DMS53 (cell line): ENCODE data around the gene FANCE.

Experiments used
- DNase-seq: peaks from one replicate; lab custom pipeline; 2025; lab: John Stamatoyannopoulos, UW

Gene FANCE

GRCh38 chr6:35486005-35486925 lies 34.1 kb downstream of the FANCE start:
- peak; percentile 24 for DNase-seq

DNA sequence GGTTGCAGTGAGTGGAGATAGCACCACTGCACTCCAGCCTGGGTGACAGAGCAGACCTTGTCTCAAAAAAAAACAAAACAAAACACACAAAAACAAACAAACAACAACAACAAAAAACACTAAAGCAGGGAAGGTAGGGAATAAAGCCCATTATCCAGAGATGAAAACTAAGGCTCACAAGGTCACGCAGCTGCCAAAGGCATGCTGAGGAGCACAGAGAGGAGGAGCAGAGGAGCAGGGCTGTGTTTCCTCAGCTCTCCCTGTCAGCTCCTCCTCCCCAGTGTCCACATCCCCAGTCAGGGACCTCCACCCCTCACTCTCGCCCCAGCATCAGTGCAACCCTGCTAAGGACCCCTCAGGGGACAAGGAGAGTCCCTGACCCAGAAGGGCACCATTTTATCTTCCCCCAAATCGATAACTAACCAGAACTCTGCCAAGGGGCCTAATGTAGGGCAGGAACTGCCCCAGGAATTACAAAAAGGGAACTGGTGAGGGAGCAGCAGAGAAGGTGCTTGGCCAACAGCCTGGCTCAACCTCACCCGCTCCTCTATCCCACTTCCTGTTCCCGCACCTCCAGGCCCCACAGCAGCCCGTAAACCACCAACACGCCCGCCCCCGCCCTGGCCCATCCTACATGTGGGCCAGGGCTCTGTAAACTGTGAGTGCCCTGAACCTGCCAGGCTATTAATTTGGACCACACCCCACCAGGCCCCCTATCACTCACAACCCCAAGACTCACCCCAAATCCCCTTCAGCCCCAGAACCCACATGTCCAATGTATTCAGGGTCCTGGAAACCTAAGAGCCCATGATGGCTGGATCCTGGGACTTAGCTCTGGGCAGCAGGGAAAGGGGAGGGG lies 35.7 kb downstream of the FANCE start:
- DNase-seq = no peak

DNA sequence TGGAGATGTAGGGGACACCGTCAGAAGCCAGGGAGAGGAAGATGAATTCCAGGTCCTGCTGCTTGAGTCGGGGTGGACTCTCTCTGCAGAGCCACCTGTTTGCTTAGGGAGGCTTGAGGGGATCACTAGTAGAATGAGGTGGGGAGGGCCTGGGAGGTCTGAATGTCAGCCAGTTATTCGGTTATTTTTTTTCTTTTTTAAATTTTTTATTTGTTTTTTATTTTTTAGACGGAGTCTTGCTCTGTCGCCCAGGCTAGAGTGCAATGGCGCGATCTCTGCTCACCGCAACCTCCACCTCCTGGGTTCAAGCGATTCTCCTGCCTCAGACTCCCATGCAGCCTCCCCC lies 36.4 kb downstream of the FANCE start:
- DNase-seq = no peak

DNA sequence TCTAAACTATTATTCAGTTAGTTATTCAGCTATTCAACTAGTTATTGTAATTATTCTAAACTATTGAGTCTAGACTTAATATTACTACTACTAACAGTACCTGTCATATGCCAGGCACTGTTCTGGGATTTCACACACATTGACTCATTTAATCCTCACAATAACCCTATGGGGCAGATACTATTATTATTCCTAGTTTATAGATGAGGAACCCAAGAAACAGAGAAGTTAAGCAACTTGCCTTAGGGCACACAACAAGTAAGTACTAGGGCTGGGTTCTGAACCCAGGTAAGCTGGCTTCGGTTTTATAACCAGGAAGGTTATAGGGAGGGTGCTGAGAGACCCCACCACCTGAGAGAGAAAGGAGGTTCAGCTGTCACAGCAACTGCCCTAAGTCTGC lies 36.9 kb downstream of the FANCE start:
- no peak for DNase-seq

- DNase-seq = no peak
Measured at GRCh38 chr6:35489995-35490791, 38.1 kb downstream of the FANCE start.

DNA sequence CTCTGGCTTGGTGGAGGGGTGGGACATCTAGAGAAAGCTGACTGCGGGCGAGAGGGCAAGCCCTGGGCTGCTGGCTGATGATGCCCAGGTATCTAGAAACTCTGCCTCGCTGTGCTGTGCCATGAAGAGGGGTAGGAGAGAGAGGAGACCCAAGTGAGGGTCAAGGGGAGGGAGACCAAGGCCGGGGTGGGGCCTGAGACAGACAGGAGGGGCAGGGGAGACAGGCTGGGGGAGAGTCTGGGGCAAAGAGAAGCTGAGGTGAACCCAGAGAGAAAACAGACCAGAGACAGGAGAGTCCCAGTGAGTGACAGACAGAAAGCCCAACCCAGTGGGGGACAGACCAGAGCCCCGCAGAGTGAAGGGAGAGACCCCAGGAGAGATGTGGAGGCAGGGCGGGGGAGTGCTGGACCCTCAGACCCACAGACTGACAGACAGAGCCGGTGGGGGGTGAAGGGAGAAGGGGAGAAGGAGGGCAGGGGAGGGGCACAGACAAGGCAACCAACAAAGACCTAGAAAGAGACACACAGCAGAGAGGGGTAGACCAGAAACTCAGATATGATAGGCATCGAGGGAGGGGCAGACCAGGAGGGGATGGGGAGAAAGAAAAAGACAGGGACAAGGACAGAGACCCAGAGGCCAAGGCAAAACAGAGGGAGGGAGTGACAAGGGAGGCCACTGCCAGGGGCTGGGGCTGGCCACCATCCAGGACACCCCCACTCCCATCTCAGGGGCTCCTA lies 38.9 kb downstream of the FANCE start:
- DNase-seq = no peak

DNA sequence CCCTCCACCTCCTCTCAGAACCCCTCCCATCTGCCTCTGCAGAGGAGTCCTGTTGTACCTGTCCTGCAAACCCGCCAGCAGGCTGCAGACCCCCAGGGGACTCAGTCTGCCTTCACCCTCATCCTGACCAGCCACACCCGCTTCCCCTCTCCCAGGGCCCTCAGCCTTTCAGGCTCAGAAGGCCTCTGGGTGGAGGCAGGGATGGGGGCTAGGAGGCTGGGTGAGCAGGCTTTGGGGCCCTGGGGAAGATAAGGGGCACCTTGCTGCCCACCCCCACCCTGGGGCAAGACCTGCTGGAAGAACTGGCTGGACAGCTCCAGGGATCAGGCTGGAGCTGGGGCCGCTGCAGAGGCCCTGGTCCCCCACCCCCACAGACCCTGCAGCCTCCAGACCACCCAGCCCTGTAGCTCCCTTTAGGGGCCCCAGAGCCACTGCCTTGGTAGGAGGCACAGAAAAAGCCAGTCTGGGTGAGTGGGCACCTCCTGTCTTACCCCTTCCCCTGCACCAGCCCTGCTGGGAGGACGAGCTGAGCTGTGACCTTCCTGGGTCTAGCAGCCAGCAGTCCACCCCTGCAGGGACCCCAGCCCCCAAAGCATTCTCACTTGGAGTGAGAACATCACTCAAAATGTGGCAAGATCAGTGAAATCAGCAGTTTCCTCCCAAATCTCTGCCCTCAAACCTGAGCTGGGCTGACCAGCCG lies 39.6 kb downstream of the FANCE start:
- DNase-seq = no peak

GRCh38 chr6:35492258-35492973 lies 40.3 kb downstream of the FANCE start:
- no peak for DNase-seq

DNA sequence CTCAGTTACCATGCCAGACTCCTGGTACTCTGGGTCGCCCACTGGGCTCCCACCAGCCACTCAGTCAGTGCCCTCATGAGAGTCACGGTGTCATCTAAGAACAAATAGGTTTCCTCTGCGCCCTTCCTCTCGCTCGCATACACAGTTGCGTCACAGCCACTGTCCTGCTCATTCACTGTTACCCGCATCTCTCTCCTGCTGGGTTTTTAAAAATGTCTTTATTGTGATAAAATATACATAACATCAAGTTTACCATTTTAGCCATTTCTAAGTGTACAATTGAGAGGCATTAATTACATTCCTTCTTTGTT lies 40.8 kb downstream of the FANCE start:
- no peak for DNase-seq

DNA sequence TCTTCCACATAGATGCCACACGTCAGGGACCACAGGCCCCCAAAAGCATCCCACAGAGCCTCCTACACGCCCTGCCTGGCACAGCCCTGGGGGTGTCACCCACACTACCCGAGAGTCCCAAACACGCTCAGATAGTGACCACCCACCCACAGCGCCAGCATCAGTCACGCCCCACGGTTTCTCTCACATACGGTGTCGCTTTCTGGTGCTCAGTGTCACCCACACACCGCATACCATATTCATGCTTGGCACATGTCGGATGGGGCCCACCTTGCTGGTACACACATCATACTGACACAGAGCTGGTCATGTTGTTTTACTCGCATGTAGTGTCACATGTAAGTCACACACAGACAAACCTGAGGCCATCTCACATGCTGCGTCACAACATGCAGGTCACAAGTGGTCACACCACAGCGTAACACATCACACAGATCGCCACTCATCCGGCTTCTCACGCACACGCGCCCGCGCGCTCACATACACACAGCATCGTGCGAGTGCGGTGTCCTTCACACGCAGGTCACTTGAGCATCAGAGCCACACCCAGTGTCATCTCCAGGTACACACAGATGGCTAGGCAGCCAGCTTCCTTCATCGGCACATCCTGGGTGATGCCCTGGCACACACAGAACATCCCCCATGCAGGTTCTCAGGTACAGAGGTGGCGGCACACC lies 41.3 kb downstream of the FANCE start:
- DNase-seq = no peak

DNA sequence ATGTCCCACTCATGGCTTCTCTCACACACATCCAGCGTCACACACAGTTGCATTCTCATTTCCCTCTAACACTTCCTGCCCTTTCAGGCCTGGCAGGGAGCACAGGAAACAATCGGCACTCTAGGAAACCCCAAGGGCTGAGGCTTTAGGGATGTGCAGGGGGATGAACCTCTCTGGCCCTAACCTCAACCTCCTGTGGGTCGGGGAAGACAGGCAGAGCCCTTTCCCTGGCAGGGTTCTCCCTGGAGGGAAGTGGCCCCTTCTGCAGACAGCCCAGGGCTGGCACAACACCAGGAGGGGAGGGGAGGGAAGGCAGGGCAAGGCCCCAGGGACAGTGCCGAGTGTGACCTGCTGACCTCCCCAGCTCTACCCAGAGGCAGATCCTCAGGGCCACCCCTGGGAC lies 42.0 kb downstream of the FANCE start:
- no peak for DNase-seq

DNA sequence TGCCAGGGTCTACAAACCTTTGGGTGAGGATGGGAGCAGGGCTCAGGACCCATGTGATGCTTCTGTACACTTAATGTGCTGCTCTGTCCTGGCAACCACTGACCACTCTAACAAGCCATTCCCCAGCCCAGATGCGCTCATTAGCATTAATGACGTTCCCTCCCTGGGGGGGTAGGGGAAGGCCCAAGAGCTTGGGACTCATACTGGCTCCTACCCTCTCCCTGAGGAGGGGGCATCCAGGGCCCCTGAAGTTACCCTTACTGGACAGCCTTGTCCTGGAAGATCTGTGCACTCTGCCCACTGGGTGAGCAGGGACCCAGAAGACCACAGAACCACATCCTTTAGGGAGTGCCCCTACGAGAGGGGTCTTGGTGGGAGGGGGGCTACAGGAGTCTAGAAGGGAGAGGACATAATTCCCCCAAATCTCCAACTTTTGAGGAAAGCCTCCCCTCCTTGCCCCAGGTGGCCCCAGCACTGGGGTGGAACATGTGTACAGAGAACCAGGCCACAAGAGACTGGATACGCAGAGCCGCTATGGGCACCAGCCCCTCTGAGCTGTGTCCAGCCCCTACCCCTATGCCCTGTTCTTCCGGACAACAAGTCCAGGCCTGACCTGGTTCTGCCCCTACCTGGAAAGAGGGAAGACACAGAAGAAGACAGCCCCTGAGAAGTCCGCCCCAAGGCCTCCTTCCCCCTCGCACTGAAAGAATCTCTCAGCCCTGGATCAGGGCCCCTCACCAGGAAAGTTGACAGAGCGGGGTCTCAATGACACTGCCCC lies 43.3 kb downstream of the FANCE start:
- DNase-seq = no peak

DNA sequence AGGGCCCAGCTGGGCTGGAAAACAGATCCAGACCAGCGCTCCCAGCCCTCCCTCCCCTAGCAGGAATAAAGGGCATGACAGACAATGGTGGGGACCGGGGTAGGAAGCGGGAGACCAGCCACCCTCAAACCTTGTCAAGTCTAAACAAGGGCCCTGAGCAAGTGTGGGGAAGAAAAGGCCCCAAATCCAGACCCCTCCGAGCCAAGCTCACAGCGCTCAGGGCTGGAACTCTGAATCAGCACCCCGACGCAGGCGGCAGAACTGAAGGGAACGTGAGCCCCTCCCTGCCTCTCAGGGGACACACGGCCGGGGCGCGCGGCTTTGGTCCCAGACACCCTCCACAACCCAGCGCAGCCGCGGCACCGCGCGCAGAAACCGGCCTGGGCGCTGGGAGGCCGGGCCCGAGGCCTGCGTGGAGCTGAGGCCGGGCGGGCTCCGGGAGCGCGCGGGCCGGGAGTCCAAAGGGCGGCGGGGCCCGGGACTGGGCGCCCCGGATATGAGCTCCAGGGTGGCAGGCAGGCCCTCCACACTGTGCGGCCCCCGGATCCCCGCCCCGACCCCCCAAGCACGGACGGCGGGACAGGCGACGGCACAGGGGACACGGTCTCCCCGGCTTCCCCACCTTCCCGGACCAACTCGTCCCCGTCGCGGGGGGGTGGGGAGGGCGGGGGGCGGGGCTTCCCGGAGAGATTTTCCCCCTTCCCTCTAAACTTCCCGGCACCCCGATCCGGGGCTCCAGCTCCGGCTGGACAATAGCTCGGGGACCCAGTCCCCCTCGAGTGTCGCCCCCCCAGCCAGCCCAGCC lies 44.1 kb downstream of the FANCE start:
- DNase-seq = peak; percentile 65

DNA sequence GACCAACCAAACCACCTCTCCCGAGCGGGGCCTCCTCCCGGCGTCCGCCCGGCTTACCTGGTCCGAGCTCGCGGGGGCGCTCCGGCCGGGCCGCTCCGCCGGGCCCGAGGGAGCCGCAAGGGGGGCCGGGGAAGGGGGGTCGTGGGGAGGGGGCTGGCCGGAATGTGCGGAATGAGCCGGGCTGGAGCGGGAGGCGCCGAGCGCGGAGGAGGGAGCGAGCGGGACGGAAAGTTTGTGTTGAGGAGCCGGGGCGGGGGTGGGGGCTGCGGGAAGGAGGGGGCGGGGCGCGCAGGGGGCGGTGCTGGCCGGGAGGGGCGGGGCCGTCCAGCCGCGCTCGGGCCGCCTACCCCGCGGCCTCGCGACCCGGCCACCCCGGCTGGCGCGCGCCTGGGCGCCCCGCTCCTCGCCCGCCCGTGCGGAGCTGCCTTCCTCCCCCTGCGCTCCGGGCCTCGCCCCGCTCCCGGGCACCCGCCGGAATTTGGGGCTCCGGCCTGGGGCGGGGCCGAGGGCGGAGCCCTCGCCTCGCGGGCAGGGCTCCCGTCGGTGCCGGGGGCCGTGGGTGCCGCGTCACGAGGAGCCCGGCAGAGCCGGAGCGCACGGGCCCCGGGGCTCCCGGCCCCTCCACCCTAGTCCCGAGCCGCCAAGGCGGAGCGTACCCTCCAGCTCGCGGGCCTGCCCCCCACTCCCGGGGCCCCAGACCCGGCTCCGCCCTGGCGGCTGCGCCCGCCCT lies 44.9 kb downstream of the FANCE start, which contains the start of gene TEAD3:
Gene TEAD3 (minus strand): TSS at position 239 of the 730 bp plus-strand sequence.
- DNase-seq = peak; percentile 72

DNA sequence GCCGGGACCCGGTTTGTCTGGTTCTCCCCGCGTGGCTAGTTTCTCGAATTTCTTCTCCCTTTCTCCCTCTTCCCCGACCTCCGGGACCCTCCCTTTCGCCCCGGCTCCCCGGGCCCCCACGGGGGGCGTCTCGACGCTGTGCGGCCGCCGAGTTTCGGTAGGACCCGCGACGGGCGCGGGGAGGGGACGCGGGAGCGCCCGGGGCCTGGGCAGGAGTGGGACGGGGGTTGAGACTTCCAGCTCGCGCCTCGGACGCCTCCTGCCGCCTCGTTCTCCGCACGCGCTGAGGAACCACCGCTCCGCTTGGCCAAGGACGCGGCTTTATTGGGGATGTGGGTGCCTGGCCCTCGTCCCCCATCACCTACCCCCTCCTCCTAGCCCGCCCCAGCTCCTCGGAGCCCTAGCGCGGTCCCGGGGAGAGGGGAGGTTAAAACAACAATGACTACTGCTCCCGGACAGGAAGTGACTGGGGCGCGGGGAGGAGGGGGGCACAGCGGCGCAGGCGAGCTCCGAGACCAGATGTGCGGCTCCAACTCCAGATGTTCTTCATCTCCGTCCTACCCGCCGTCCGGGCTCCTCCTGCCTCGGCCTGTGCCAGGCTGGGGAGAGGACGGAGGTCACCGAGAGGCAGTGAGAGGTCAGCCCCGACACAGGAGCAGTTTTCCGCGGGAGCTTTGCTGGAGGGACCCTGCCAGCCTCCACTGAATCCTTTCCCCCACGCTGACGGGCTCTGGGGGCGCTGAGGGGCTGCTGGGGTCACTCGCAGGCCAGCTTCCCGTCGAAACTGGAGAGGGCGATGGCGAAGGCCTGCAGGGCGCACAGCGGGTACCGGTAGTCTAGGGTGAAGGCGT lies 45.7 kb downstream of the FANCE start:
- DNase-seq = peak; percentile 82

- peak; percentile 51 for DNase-seq
Measured at GRCh38 chr6:35498422-35499067, 46.4 kb downstream of the FANCE start.
